Hematopoietic multipotent progenitor cell treated with erythropoietin and hydrocortisone succinate and interleukin-3 and kit ligand, for 15 days (in vitro differentiated cells): ENCODE data around the gene CACNA1H.

Experiments used
- DNase-seq: peaks from one replicate; pipeline ENCODE4 v3.0.0-alpha.2; 2015; ENCODE audit warnings: low spot score

The CACNA1H gene

DNA sequence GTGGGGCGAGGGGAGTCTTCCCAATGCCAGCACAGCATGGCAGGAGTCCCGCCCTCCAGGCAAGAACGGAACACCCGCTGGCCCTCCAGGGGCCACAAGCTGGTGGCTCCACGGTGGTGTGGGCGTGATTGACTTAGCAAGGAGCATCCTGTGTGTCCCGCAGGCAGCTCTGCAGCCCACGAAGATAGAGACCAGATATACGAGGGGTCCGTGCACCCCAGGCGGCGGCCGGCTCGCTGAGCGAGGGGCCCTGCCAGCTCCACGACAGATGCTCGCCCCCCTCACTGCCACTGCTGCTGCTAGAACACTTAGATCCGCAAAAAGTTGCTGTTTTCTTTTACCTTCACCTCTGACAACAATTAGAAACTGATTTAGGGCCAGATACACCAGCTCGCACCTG is 10.0 kb upstream of the CACNA1H start:
- DNase-seq, result no peak

DNA sequence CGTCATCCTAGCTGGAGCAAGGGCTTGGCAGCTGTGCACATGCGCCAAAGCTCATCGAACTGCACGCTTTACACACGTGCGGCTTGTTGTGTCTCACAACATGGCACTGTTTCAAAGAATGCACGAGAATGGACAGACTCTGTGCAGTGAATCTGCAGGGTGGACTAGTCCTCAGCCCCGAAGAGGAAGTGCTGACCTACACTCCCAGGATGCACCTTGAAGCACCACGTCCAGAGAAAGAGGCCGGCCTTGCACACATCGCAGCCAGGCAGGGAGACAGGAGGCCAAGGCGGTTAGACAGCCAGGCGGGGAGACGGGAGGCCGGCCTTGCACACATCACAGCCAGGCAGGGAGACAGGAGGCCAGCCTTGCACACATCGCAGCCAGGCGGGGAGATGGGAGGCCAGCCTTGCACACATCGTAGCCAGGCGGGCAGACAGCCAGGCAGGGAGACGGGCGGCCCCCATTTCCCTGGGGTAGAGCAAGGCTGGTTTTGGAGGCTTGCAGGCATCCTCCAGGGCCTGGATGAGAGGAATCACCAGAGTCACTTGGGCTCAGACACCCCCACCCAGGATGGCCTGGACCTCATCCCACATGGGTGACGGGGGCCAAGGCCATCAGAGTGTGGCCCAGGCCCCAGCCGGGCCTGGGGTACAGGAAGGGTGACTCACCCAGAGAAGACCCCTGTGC is 9.0 kb upstream of the CACNA1H start:
- DNase-seq, result no peak

DNA sequence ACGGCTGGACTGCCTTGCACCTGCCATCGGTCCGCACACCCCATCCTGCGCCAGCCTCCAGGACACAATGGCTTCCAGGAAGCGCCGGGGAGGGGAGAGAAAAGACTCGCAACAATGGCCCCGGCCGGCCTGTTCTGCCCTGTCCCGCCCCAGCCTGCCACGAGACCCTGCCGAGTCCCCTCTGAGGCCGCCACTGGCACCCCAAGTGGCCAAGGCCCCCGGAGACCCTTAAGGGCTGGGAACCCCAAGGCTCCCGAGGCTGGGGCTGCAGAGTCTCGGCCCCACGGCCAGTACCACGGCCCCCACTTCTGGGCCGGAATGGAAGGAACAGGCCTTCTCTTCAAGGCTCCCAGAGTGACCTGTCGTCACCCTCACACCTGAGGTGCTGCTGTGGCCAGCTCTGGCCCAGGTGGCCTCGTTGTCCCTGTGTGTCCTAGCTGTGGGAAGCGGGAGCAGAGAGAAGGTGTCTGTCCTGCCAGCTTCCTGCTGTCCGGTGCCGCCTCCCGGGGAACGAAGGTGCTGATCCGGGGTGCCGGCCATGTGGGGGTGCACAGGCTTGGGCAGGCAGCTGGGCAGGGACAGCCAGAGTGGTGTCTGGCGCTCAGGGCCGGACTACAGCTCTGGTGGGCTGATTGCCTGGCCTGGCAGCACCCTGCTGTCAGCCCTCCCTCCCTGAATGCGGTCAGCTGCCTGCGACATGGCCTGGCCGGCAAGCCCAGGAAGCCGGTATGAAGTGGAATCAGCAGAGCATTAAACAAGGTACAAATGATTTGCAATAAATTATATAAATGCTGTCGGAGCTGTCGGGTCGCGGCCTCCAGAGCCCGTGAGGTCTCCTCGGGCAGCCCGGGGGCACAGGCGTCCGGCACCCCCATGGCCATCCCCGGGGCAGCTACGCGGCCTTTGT is 8.2 kb upstream of the CACNA1H start:
- DNase-seq, result no peak

DNA sequence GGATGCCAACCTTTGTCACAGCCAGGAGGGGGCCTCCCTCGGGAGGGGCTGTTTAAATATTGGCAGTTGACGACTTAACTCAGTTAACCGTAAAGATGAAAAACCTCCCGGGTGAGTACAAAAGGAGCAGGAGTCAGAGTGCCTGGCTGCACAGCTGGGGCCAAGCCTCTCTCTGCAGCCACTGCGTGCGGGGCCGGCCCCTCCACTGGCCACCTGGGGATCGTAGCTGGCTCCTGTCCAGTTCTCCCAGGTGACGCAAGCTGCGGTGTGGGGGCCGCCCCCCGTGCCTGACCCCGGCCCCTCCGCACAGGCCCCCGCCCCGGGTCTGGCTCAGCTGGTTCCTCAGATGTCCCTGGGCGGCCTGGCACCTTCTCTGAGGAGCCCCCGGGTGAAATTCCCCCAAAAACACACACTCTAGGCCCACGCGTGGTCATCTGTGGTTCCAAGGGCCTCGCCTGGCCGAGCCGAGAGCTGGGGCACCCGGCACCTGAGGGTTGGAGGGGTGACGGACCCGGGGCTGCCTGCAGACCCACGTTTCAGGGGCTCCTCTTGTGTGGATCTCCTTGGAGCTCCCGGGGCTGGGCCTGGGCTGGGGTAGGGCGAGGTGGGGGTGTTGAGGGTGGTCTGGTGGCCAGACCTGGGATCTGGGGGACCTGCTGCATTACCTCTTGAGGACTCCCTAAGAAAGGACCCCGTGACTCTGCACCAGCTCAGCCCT is 7.4 kb upstream of the CACNA1H start:
- DNase-seq, result no peak

DNA sequence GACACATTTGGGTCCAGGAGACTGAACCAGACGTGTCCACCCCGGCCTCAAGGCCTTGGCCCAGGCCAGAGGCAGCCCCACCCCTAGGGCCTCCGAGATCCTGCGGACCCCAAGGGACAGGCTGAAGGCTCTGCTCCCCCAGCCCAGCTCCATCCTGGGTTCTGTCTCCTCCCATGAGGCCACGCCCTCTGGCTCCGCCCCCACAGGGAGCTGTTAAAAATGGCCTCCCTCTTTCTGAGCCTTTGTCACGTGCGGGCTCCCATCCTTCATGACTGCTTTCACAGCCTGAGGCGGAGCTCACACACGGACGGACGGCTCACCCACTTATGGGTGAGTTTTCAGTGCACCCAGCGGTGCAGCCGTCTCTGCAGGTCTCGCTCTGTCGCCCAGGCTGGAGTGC is 6.5 kb upstream of the CACNA1H start:
- peak; percentile 2 for DNase-seq

DNA sequence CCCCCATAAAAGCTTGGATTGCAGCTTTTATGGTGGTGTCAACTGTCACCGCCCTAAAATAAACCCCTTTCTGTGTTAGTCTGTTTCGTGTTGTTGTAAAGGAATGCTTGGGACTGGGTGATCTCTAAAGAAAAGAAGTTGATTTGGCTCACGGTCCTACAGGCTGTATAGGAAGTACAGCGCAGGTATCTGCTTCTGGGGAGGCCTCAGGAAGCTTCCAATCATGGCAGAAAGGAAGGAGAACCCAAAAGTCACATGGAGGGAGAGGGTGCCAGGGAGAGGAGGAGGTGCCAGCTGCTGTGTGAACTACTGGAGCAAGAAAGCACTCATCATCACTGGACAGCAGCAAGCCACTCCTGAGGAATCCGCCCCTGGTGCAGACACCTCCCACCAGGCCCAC is 5.9 kb upstream of the CACNA1H start:
- DNase-seq, result no peak

DNA sequence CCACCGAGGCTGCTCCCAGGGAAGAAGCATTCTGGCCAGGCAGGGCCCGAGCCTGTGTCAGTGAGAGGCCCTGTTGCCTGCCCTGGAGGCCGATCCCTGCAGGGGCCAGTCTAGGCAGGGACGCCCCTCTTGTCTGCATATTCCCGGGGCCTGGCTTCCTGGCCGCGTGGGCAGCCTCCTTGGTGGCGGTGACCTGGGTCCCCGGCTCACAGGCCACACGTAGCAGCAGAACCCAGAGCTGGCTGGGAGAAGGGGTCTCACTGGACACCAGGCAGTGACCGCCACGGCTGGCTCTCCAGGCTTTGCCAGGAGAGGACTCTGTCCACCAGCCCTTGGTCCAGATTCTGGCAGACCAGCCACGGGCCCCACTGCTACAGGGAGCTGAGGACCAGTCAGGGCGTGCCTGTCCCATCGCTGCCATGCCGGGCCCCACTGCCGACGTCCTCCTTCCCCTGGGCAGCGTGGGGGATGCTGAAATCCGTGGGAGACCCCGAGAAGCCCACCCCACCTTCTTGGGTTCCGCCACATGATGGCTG is 3.7 kb upstream of the CACNA1H start:
- no peak for DNase-seq

DNA sequence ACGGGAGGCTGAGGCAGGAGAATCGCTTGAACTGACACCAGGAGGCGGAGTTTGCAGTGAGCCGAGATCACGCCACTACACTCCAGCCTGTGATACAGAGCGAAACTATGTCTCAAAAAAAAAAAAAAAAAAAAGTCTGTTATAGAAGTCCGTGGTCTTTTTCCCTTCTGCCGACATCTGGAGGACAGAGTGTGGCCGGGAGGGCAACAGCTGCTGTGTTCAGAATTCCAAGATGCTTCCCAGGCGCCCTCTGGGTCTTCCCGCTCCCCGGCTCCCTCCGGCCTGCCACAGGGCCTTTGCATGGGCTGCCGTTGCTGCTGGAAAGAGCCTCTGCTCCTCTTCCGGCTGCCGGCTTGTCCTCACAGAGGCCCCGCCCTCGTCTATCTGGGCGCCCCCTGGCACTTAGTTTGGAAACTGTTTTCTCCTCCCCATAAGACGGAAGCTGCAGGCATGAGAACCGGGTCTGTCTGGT is 2.4 kb upstream of the CACNA1H start:
- no peak for DNase-seq

DNA sequence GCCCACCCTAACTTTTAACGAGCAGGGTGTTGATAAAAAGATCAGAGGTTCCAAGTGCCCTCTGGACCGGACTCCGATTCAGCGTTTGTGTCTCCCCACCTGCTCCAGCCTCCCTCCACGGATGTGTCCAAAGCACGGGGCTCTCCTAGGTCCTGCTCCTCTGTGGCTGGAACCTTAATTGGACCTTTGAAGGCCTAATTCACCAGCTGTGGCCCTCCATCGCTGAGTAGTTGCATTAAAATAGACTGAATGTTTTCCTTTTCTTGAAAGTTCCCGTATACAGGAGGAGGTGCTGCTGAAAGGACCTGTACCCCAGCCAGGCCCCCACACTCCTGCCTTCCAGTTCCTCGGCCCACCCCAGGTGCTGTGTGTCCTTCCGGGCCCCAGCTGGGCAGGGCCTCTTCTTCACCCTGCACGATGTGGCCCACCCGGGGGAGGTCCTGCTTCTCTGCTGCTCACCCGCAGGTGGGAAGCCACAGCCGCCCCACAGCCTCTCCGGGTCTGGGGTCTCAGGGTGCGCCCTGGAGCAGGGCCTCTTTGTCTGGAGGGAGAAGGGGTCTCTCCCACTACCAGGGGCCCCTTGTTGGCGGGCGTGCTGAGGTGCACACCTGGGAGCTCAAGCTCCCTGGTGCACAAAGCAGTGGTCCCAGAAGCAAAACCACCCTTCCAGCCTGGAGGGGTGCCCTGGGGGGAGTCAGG is 1.3 kb upstream of the CACNA1H start:
- DNase-seq, result no peak

DNA sequence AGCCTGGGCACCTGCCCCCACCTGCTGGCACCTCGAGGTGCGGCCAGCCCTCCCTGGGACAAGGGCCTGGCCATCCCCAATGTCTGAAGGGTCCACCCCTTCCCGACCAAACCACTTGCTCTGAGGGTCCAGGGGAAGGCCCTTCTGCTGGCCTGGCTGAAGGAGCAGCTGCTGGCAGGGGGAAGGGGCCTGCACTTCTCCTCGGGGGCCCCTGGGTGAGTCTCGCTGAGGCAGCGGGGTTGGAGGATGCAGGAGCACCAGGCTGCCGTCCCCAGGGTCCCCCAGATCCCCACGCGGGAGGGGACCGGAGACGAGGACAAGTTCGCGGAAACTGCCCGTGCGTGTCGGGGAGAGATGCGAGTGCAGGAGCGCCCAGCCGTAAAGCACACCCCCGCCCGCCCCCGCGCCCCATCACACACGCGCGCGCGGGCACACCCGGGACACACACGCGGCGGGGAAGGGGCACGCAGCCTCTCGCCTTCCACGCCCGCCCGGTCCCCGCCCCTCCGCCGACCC is 725 bp upstream of the CACNA1H start:
- DNase-seq, result no peak

DNA sequence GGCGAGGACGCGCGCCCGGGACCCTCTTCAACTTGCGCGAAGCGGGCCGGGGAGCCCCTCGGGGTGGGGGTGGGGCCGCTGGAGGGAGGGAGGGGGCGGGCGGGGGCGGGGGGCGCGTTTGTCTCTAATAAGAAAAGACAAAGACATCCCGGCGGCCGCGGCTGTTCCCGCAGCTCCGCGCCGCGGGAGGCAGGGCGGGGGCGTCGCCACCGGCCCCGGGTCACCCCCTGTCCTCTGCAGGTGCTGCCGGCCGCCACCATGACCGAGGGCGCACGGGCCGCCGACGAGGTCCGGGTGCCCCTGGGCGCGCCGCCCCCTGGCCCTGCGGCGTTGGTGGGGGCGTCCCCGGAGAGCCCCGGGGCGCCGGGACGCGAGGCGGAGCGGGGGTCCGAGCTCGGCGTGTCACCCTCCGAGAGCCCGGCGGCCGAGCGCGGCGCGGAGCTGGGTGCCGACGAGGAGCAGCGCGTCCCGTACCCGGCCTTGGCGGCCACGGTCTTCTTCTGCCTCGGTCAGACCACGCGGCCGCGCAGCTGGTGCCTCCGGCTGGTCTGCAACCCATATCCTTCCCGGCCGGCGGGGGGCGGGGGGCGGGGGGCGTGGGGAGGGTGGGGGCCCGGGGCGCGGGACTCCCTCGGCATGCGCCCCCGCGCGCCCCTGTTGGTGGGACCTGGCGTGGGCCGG is 714 bp downstream of the CACNA1H start:
- no peak for DNase-seq

DNA sequence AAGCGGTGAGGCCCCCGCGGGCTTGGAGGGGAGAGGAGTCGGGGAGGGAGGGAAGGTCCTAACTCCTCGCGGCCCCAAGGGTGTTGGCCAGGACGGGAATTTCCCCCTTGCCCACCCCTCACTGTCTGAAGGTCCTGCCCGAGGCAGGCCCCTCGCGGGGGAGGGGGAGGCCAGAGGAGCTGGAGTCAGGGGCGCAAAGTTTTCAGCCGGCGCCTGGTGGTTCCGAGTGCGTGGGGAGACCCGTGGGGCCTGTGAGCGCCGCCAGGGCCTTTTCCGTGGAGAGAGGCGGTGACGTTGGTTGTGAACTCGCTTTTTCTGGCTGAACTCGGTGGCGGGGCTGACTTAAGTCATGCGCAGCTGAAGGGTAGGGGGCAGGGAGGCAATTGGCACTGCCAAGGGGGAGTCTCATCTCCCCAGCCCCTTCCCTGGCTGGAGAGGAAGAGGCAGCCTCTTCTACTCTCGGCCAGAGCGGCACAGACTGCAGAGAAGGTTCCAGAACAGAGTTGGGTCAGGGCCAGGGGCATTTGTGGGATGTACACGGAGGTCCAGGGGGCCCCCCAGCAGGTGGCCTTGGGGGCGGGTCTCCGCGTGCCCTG is 1.5 kb downstream of the CACNA1H start:
- DNase-seq, result no peak

DNA sequence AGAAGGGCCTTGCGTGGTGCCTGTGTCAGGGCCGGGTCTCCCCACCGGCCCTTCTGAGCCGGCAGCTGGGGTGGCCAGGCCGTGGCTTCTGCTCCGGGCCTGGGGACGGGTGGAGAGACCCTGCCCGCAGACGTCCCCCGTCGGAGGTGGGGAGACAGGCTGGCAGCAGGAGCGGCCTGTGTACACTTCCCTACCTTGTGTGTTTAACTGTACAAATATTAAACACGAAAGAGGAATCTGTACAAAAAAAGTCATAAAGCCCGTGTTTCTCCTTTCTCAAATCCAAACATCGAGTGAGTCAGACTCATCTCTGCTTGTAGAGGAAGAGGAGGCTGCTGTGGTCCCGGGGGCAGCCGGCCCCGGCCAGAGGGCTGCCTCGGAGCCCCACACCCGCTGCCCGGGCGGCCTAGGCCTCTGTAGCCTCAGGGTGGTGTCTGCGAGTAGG is 2.0 kb downstream of the CACNA1H start:
- DNase-seq, result no peak

DNA sequence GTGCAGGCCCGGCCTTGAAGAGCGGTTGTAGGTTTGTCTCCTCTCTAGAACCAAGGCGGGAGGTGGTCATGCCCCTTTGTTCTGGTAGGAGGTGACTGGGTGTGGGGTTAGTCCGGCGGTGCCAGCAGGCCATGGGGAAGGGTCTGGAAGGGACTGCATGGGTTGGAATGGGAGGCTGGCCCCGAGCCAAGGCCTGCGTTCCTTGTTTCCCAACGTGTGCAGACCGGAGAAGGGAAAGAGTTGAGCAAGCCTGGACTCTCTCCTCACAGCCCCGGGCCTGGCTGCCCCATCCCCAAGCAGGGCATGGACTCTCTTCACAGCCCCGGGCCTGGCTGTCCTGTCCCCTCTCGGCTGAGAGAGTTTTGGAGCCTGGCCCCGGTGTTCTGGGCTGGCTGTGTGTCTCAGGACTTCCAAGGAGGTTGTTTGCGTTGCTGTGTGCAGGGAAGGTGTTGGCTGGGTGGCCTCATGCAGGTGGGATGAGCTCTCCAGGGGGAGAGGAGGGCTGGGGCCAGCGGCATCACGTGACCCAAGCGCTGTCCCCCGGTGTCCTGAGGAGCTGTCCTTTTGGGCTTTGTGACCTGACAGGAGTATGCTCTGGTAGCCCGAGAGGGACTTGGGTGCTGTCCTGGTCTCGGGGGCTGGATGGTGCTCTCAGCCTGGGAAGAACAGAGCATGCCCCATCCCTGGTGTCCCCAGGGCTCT is 2.6 kb downstream of the CACNA1H start:
- DNase-seq, result no peak

DNA sequence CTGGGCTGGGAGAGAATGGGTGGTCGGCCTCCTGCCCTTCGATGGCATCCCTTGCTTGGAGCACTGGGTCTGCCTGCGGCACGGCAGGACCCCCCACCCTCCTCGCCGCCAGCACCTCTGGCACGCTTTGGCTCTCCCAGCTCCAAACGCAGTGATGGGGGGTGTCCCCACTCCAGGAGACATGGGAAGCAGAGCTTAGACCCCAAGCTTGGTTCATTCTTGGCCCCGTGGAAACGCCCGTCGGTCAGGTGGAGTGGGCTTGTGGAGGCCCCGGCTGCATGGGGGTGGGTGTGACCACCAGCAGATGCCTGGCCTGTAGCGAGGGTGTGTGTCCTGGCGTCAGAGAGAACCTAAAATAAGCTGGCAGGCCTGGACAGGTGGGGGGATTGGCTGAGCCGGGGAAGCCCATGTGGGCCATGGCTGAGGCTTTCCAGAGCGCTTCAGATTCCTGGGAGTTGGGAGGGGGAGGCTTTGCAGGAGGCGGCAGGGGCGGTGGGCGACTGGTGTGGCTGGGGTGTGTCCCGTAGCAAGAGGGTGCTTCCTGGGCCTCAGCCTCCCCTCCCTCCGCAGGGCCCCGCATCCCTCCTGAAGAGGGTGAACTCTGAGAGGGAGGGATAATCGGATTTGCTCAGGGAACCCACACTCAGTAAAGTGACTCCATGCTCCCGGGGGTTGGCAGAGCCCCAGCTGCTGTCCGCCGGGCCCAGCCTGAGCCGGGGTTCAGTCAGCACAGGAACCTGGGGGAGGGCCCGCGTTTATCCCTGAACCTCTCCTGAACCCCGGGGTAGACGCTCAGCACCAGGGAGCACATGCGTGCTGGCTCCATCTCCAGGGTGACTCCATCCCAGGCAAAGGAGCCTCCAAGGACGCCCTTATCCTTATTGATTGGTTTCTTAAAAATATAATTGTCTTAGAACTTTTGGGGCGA is 3.4 kb downstream of the CACNA1H start:
- DNase-seq, result no peak

DNA sequence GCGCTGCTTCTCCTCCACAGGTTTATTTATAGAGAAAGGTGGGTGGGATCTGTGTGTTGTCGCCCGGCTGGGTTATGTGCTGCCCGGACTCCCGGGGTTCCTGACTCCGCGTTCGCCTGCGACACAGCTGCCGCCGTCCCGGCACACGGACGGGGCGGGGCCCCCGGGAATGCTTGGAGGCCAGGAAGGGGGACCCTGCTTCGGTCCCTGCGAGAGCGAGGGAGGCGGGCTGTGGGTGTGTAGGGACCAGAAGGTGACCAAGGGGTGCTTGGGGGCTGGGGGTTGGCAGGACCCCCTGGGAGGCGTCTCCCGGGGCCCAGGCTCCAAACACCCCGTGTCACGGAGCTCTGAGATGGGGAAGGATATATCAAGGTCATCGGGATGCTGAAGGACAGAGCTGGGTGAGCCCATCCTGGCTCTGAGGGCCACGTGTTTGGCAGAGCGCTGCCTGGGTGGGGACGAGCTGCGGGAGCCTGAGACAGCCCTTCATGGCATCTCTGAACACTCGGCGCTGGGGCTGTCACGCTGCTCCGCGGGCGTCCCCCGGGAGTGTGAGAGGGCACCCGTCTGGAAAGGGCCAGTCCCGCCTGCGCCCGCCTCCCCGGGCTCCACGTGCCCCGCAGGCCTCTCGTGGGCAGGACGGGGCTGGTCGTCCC is 4.2 kb downstream of the CACNA1H start:
- no peak for DNase-seq

DNA sequence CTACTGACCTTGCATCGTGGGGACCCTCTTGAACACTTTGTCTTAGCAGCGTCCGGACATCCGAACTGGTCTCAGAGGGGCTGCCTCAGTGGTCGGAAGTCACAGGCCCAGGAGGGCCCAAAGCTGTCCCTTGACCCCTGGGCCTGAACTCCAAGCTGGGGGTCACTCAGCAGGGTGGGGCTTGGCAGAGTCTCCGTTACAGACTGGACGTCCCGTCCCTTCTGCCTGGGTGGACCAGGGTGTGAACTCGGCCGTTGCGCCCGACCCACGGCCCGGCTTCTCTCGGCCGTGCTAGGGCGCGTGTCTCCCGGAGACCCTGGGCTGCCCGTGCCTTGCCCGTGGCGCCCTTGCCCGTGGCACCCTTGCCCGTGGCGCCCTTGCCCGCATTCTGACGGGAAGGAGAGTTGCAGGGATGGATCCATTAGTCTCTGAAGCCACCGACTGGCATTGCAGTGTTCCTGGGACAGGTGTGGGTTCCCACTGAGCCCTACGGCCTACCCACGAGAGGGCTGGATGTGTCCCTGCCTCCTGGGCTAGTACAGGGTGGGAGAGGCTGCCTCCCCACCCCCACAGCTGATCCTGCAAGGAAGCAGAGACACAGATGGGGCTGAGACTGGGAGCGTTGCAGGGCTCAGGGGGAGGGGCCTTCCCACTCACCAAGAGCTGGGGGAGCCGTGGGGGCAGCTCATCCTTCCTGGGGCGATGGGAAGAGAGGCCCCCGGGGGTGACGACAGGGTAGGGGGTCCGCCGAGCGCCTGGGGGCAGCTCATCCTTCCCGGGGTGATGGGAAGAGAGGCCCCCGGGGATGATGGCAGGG is 4.9 kb downstream of the CACNA1H start:
- no peak for DNase-seq
